Chondrocyte (in vitro differentiated cells): ENCODE measurements around the gene CAPN8. TPM values are rescaled to one million over a fixed set of nuclear protein-coding genes. Genes with fewer than 3 reads are reported as not detected.

Experiments used
- DNase-seq: peaks from one replicate; pipeline ENCODE4 v3.0.0; 2021; ENCODE audit warnings: mixed read lengths, low spot score
- H3K27ac Mint-ChIP-seq: one replicate; pipeline ENCODE4 v1.8.0; 2021; ENCODE audit warnings: mild to moderate bottlenecking, moderate library complexity, mixed read lengths; ENCODE audit not compliant: unreplicated experiment
- H3K27me3 Mint-ChIP-seq: 2 replicates; pipeline ENCODE4 v1.8.0; 2021; ENCODE audit warnings: low read depth, mixed read lengths
- H3K36me3 Mint-ChIP-seq: 2 replicates; pipeline ENCODE4 v1.8.0; 2021; ENCODE audit warnings: low read depth, mixed read lengths
- H3K4me1 Mint-ChIP-seq: 2 replicates; pipeline ENCODE4 v1.8.0; 2021; ENCODE audit warnings: low read depth, mild to moderate bottlenecking, mixed read lengths
- H3K4me3 Mint-ChIP-seq: one replicate; pipeline ENCODE4 v1.8.0; 2021; ENCODE audit warnings: mild to moderate bottlenecking, moderate library complexity, mixed read lengths; ENCODE audit not compliant: unreplicated experiment
- H3K9me3 Mint-ChIP-seq: 2 replicates; pipeline ENCODE4 v1.8.0; 2021; ENCODE audit warnings: low read depth, mixed read lengths
- CTCF ChIP-seq: fragments of 200-600 bp; sonication (generic); IDR thresholded peaks from 2 replicates; pipeline ENCODE4 v1.5.0; 2021; ENCODE audit warnings: antibody characterized with exemption, mild to moderate bottlenecking, moderate library complexity
- total RNA-seq: library from RNA; stranded (reverse); gene quantifications from 3 replicates; pipeline ENCODE4 v1.2.1, GENCODE V29; 2021

CAPN8 gene
- total RNA-seq, 1 donor from 2014 or later = not detected

DNA sequence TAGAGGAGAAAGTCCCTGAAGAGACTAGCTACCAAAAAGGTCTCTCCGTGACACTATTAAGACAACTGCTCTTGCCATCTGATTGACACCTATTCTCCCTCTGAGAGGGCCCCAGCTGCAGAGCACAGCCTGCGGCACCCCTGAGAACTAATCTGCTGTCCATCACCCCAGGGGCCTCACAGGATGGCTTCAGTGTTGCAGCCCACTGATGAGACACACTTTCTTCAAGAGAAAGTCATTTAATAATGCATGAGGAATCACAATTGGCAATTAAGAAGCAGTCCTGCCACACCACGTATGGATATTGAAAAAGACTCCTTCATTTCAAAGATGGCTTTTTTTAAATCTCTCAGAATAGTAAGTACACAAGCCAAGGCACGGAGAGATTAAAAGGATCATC is 48.9 kb downstream of the CAPN8 start:
- H3K4me3 Mint-ChIP-seq = no peak overlapping the region
- no peaks in the 10 kb centered on the region for H3K36me3 Mint-ChIP-seq
- H3K27me3 Mint-ChIP-seq = peaks cover 5% of the 10 kb centered on the region
- TF ChIP-seq CTCF = no peak
- no peak overlapping the region for H3K27ac Mint-ChIP-seq
- no peaks in the 10 kb centered on the region for H3K9me3 Mint-ChIP-seq
- no peaks in the 10 kb centered on the region for H3K4me1 Mint-ChIP-seq
- no peak for DNase-seq

GRCh38 chr1:223611936-223612335 is 53.6 kb downstream of the CAPN8 start:
- no peak for TF ChIP-seq CTCF
- Mint-ChIP-seq H3K9me3 (no peaks in the 10 kb centered on the region), H3K27me3 (peaks cover 5% of the 10 kb centered on the region), H3K4me3 (no peak overlapping the region), H3K27ac (no peak overlapping the region), H3K36me3 (no peaks in the 10 kb centered on the region), H3K4me1 (no peaks in the 10 kb centered on the region)
- DNase-seq = no peak

GRCh38 chr1:223609977-223610376 is 55.5 kb downstream of the CAPN8 start:
- no peak for DNase-seq
- no peaks in the 10 kb centered on the region for H3K9me3 Mint-ChIP-seq
- no peak for TF ChIP-seq CTCF
- no peaks in the 10 kb centered on the region for H3K4me1 Mint-ChIP-seq
- H3K4me3 Mint-ChIP-seq = no peak overlapping the region
- no peaks in the 10 kb centered on the region for H3K36me3 Mint-ChIP-seq
- H3K27ac Mint-ChIP-seq = no peak overlapping the region
- H3K27me3 Mint-ChIP-seq = no peaks in the 10 kb centered on the region

GRCh38 chr1:223609066-223609465 is 56.4 kb downstream of the CAPN8 start:
- H3K4me3 Mint-ChIP-seq = no peak overlapping the region
- DNase-seq = no peak

DNA sequence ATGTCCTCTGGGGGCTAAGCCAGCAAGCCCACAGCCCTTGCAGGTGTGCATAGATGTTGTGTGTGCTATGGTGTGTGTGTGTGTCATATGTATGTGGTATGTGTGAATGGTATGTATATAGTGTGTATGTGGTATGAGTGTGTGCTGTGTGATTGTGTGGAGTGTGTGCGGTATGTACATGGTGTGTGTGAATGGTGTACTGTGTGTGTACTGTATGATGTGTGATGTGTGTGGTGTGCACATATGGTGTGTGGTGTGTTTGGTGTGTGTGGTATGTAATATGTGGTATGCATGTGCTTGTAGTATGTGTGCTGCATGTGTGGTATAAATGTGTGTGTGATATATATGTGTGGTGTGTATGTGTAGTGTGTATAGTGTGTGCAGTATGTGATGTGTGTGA is 107.0 kb downstream of the CAPN8 start:
- Mint-ChIP-seq H3K9me3 (no peaks in the 10 kb centered on the region), H3K27ac (no peak overlapping the region), H3K4me1 (no peaks in the 10 kb centered on the region), H3K36me3 (no peaks in the 10 kb centered on the region), H3K27me3 (peaks cover 3% of the 10 kb centered on the region), H3K4me3 (no peak overlapping the region)
- TF ChIP-seq CTCF = no peak
- DNase-seq = no peak

More at GRCh38 chr1:223609066-223609465, 56.4 kb downstream of the CAPN8 start:
- no peaks in the 10 kb centered on the region for H3K27me3 Mint-ChIP-seq
- TF ChIP-seq CTCF = no peak
- H3K4me1 Mint-ChIP-seq = no peaks in the 10 kb centered on the region
- no peak overlapping the region for H3K27ac Mint-ChIP-seq
- H3K9me3 Mint-ChIP-seq = no peaks in the 10 kb centered on the region
- no peaks in the 10 kb centered on the region for H3K36me3 Mint-ChIP-seq
